Inflammatory macrophage treated with lipopolysaccharide for 4 hours (primary cell): ENCODE data around the gene C12orf57.
A peak's percentile ranks its signal among the peaks of the same experiment; 100 is the strongest.

Experiments used
- DNase-seq: peaks from one replicate; pipeline ENCODE4 v3.0.0-alpha.2; 2020

The C12orf57 gene

GRCh38 chr12:6938353-6939190 is 5.2 kb upstream of the C12orf57 start:
- DNase-seq = no peak

GRCh38 chr12:6939191-6939540 is 4.7 kb upstream of the C12orf57 start:
- no peak for DNase-seq

GRCh38 chr12:6941267-6941666 is 2.6 kb upstream of the C12orf57 start:
- DNase-seq = no peak

GRCh38 chr12:6941782-6942181 is 2.0 kb upstream of the C12orf57 start:
- DNase-seq = no peak

GRCh38 chr12:6942331-6942665 is 1.5 kb upstream of the C12orf57 start:
- DNase-seq = no peak

DNA sequence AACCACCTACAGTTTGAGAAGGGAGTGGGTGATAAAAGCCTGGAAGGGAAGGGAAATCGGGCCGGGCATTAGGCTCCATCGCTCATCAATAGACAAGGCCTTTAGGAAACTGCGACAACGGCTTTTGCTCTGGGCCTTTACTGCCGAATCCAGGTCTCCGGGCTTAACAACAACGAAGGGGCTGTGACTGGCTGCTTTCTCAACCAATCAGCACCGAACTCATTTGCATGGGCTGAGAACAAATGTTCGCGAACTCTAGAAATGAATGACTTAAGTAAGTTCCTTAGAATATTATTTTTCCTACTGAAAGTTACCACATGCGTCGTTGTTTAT is 467 bp upstream of the C12orf57 start:
- peak; percentile 87 for DNase-seq

GRCh38 chr12:6944381-6945186 is 762 bp downstream of the C12orf57 start:
- peak; percentile 89 for DNase-seq

DNA sequence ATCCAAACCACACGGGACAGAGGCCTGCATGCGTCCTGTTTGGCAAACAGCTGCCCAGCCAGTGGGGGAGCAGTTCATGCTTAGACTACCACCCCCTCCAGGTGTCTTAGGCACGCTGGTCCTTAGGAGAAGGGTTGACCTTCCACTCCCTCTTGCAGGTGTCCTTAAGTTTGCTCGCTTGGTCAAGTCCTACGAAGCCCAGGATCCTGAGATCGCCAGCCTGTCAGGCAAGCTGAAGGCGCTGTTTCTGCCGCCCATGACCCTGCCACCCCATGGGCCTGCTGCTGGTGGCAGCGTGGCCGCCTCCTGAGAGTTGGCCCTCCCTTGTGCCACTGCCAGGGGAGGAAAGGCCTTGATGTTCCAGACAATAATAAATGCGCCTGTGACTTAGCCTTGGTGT is 1.8 kb downstream of the C12orf57 start:
- no peak for DNase-seq

DNA sequence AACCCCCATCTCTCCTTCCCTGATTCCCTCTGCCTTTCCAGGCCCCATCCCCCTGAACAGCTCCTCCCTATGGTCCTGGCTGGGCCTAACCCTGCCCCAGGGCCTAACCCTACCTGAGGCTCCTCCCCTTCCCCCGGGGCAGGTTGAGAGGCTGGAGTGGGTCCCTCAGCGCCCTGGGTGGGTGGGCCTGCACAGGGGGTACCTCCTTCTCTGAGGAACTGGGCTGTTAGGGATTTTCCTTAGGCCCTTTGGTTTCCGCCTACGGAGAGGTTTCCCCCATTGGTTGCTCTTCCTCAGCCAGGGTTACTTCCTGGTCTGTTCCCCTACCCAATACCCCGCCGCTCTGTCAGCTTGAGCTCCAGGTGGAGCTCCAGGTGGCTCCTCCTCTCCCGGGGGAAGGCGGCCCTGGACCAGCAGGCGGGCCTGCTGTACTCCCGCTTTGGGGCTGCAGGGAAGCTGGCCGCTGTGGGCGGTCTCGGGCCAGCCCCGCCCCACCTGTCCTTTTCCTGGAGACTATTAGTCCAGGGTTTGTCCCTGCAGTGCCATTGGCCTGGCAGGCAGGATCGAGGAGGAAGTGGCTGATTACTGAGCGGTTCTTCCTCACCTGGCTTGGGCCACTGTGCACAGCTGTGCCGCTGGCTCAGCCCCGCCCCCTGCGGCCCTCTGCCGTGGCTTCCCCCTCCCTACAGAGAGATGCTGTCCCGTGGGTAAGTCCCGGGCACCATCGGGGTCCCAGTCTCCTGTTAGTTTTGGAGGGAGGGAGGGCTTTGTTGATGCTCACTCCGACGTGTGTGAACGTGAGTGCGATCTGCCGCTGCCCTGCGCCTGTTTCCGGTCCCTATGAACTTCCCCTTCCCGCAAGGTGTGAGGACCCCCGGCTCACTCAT is 2.5 kb downstream of the C12orf57 start:
- peak; percentile 59 for DNase-seq

GRCh38 chr12:6946920-6947374 is 3.1 kb downstream of the C12orf57 start:
- no peak for DNase-seq

DNA sequence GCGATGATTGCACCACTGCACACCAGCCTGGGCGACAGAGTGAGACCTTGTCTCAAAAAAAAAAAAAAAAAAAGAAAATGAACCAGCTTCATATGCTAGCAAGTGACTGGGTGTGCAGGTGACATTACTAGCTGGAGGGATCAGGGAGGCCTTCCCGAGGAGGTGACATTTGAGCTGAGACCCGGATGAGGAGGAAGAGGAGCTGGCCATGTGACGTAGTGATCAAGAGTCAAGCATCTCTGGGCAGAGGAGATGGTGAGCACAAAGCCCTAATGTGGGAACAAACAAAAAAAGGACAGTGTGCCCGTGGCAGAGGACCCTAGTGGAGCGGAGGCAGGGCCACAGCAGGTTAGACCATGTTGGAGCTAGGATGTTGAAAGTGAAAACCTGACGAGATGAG is 3.8 kb downstream of the C12orf57 start:
- no peak for DNase-seq

GRCh38 chr12:6948873-6949594 is 5.2 kb downstream of the C12orf57 start:
- DNase-seq = peak; percentile 93

- DNase-seq = no peak
Observed at GRCh38 chr12:6950401-6950801, 6.6 kb downstream of the C12orf57 start.

DNA sequence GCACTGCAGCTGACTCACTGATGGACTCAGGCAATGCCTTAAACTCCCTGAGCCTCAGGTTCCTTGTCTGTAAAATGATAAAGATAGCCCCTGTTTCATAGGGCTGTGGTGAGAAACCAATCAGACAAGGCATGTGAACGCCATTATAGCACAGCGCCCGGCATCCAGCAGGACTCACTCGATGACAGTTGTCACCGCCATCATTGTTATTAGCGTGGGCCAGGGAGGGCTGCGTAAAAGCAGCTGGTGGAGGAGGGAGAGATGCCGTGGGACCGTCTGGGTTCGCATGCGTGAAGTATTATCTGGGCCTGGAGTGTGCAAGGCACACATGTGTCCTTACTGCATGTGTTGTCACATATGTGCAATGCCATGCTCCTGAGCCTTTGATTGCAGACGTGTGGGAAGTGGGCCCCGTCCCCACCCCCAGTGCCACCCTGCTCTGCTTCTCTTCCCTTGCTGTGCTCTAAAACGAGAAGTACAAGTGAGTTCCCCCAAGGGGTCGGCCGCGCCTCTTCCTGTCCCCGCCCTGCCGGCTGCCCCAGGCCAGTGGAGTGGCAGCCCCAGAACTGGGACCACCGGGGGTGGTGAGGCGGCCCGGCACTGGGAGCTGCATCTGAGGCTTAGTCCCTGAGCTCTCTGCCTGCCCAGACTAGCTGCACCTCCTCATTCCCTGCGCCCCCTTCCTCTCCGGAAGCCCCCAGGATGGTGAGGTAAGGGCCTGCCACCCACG is 7.2 kb downstream of the C12orf57 start, which contains the start of gene PTPN6:
PTPN6 (plus strand) TSS at position 546 of the 730 bp plus-strand sequence; CDS start at position 703, 157 bp downstream.
- peak; percentile 93 for DNase-seq

DNA sequence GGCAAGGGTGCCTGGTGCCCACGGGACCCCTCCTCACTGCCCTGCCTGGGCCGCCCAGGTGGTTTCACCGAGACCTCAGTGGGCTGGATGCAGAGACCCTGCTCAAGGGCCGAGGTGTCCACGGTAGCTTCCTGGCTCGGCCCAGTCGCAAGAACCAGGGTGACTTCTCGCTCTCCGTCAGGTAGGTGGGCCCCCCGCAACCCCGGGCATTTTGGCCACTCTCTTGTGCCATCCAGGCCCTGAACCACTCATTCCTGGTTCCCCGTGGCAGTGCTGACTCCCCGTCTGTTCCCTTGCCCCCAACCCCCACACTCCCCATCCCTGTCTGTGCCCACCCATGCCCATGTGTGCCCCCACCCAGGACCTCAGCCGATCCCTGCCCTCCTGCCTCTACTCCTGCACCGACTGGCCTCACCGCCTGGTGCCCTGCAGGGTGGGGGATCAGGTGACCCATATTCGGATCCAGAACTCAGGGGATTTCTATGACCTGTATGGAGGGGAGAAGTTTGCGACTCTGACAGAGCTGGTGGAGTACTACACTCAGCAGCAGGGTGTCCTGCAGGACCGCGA is 7.8 kb downstream of the C12orf57 start:
- DNase-seq = no peak

GRCh38 chr12:6952121-6952862 is 8.5 kb downstream of the C12orf57 start:
- peak; percentile 42 for DNase-seq

- DNase-seq = no peak
Observed at GRCh38 chr12:6952863-6953441, 9.1 kb downstream of the C12orf57 start.

GRCh38 chr12:6953442-6954315 is 9.9 kb downstream of the C12orf57 start:
- DNase-seq = peak; percentile 94
